CD4-positive, alpha-beta T cell treated with Interleukin-15 for 4 hours (primary cell): ENCODE measurements around the gene TRDMT1.
"Not testable (repeated sequence)": the region's sequence is repeated elsewhere in the genome, so short reads cannot be mapped to it uniquely, and the experiment has no call there.

Experiments used
- DNase-seq: peaks from one replicate; pipeline ENCODE4 v3.0.0-alpha.2; 2020; ENCODE audit warnings: low spot score

Gene TRDMT1

DNA sequence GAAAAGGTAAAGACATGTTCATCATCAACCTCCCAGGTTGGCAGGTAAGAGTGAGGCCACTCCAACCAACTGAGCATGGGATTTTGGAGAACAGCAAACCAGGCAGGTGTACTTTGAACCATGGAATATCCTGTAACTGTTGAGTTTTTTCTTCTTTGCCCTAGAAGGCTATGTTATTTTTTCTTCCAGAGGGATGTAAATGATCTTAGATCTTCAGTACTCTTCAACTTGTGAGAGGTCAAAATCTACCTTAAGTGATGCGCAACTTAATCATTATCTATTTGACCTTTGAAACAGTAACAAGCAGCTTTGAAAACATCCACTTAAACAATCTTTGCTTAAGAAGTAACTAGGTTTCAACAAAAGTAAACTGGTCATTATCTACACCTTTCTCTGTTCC is 71.7 kb downstream of the TRDMT1 start, which contains the start of gene CUBN:
TSS of gene CUBN (minus strand) at position 71 of the 400 bp plus-strand sequence. CDS start at position 25, 46 bp downstream.
- DNase-seq = no peak

DNA sequence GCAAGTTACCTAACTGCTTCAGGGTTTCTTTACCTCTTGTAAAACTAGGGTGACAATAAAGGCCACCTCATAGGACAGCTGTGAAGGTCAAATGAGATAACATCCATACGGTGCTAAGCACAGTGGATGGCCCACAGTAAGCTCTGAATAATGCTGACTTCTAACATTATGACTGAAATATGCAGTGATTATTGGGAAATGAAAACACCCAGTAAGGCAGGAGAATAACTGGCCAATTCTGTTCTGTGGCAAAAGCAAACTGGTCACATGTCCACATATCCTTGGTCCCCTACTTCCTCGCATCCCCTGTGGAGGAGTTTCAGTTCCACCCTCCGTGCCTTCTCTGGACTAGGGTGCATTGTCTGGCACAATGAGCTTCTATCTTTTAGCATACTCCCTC is 73.2 kb downstream of the TRDMT1 start:
- no peak for DNase-seq

DNA sequence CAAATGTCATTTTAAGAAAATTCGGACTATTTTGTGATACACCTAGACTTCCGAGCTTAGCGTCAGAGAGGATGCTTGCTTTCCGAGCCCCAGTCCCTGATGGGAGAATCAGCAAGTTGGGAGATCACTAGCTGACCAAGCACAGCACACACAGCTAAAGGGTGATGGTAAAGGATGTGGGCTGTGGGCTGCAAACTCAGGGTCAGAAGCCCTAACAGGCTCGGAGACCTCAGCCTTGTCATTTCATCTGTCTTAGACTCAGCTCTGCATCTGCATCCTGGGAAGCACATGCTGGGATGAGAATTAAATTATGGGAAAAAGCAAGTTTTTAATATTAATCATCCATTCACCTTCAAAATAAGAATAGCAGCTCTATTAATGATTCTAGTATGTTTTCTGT is 75.1 kb downstream of the TRDMT1 start:
- DNase-seq = no peak

DNA sequence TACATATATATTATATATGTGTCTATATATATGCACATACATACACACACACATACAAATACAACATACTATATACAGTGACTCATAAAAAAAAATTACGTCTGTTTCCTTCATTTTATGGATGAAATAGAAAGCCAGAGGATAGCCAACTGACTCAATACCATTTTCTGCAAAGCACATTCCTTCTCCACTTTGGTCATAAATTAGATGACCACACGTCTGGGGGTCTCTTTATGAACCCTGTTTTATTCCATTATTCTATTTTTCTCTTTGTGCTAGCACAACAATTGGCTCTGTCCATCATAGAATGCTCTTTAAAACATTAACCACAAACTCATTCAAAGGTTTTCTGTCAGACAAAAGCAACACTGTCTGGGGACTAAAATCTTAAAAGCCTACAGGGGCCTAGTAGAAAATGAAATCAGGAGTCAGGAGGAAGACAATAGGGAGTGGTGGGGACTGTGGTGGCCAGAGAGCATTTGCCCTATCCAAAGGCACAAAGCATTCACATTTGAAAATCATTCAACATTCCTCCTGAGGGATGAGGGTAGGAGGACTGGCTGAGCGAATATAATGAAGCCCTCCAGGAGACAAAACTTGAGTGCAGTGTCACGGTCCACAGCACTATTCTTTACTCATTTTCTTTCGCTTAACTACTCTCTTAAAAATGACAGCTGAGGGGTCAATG is 76.1 kb downstream of the TRDMT1 start:
- DNase-seq = no peak

DNA sequence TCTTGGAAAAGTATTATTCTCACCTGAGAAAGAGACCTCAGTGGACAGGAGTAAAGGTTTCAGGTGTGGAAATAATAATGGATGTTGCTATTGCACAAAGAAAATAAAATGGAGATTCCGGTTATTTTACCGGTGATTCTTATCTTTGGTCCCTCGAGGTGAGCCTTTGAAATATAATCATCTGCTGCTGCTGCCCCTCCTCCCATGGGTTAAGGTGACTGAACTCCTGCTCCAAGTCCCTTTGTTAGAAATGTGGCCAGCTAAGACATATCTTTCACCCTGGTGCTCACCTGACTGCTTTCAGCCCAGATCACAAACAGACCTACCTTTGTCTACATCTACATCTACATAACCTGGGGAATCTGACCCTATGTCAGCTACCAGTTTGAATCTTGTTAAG is 77.5 kb downstream of the TRDMT1 start:
- DNase-seq = no peak

DNA sequence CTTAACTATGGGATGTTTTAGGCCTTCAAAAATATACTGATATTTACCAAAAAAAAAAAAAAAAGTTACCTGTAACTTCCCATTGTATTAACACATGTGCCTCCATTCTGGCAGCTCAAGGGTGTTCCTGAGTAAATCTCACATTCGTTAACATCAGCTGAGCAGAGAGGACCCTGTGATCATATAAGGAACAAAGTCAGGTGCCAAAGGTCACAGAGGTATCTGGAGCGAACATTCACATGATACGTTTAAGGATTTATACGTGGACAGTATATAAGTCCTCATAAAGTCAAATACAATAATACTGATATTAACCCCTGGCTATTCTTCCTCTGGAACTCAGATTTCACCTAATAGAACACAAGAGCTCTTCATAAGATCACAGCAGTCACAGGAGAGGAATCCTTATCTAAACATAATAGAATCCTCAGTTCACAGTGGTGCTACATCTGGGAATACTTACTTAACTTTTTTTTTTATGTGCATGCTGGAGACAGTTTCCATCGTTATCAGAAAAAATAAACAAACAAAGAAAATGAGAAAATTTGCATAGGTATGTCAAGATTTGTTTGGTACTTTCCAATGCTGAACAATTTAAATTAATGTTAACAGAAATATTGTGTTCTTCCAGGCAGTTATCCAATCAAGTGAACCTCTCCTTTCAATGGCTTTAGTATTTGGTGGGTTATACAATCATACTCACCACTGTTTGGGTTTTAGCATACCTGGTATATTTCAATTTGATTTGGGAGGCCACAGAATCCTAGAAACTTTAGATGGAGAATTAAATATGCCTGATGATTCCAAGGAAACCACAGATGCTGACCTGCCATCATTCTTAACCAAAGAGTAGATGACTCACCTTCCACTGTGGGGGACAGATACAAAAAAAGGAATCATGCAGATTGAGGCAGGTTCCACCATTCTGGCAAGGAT is 78.5 kb downstream of the TRDMT1 start:
- no peak for DNase-seq

DNA sequence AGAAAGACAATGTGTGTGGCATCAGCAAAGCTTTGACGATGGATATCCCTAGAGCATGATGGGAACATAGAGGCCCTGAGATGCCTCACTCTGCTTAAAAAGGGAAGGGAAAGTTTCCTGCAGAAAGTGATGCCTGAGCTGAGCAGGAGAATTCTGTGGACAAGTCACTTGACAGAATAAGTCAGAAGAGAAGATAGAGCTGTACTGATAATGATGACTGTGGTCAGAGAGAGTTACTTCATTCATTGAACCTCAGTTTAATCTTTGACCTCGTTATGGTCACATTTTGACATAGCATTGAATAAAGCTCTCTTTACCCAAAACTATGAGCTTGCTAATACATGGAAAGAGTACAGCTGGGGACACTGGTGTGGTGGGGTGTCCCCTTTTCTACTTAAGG is 79.4 kb downstream of the TRDMT1 start:
- DNase-seq = no peak

DNA sequence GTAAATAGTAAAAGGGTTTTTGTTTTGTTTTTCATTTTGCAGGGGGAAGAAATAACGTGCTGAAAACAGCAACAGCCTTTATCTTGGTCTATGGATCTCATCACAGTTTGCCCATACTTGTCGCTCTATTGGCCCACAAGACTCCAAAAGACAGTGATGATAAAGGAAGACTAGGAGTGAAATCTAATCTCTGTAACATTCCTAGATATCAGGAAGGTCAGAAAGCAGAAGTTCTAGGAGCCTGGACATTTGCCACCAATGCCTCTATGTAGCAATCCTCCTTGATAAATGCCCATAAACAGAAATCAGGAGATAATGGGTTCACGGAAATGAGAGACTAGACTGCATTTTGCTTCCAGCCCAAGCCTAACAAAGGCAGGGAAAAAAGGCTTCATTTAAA is 80.8 kb downstream of the TRDMT1 start:
- DNase-seq = no peak

DNA sequence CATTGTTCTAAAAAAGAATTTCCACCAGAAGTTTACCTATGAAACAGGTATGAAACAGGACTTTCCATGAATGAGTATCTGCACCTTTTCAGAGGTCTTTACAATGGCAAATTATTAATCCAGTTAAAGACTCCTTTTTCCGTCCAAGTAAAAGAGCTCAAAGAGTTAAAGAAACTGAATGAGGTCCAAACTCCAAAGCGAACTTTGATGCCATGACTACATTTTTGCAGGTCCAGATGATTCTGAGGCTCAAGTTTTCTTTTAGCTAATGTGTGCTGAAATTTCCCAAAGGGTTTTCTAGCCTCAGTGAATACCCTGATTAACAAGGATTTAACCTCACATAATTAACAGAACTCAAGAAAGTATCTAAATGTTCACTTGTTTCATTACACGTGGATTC is 81.6 kb downstream of the TRDMT1 start:
- no peak for DNase-seq

DNA sequence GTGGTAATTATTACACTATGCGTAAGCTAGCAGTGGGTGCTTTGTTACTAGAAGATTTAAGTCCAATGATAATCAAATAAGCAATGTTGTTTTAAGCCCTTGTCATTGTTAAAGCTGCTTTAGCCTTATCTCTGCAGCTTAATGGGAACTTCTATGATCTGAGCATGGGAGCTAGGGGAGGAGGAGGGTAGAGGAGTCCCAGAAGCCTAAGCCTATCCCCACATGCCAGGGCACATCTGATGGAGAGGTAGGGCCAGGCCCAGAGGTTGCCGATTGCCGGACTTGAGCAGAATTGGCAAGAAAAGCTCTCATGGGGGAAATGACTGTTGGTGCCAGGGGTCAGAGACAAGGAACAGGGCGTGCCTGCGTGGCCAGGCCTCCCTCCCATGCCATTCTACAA is 85.3 kb downstream of the TRDMT1 start:
- DNase-seq = no peak

DNA sequence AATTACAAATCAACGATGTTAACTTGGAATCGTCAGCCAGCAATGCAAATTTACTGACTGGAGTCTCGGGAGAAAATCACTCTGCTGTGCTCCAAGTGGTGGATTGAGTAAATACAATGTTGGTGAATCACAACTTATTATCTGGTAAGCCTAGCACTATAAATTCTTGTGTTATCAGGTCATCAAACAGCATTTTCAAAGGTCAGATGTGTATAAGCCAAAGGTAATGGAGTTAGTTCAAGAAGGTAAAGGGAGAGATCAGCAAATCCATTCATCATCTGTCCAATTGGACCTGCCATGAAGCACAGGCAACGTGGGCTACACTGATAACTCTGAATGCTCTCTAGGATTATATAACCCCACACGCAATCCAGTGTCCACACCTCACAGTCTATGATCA is 85.8 kb downstream of the TRDMT1 start:
- no peak for DNase-seq

DNA sequence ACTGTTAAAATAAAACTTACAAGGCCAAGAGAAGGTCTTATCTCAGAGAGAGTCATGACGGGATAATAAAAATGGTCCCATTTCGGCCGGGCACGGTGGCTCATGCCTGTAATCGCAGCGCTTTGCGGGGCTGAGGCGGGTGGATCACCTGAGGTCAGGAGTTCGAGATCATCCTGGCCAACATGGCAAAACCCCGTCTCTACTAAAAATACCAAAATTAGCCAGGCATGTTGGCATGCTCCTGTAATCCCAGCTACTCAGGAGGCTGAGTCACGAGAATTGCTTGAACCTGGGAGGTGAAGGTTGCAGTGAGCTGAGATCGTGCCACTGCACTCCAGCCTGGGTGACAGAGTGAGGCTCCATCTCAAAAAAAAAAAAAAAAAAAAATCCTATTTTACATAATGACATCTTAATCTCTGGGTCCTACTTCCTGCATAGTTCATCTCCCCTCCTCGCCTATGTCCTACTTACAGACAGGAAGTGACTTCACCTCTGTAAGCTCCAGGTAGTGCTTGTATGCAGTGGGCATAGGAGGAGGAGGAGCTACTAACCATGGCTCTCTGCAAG is 86.5 kb downstream of the TRDMT1 start:
- DNase-seq = not testable (repeated sequence)

DNA sequence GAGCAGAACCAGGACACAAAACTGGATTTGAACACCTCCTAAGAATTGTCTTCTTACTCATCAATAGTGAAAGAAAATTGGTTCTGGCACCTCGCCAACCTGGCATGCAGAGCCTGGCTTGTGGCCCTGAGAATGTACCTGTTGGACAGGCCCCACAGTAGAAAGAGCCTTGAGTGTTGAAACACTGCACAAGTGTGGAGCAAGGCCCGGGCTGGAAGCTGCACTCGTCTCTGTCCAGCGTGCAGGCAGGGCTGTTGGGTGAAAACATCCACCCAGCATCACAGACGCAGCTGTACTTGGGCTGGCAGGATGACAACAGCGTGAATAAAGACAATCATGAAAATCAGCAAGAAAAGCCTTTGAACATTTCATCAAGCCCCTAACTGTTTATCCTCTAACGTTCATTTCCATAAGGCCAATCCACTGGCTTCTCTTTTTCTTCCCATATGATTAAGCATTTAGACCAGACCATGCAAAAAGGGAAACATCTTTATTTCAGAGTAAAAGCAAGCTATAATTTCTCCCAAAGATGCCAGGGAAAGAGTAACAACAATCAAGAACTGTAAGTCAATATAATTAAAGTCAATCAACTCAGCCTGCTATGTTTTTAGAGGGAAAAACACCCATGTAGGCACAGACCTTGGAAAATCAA is 87.5 kb downstream of the TRDMT1 start:
- DNase-seq = no peak

DNA sequence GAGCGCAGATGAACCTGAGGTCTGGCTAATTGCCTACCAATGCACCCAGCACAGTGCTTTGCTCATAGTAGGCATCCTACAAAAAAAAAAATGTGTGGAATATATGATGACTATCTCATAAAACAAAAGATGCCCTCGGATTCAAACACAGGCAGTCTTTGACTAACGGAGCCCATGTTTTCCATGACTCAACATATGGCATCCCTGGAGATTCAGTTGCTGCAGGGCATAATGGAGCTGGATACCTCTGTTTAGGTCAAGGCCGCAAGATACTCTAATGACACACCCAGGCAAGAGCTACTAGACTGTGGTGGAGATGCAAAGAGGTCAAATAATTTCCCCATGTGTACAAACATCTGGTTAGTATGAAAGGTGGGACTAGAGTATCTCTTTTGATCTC is 88.1 kb downstream of the TRDMT1 start:
- no peak for DNase-seq

DNA sequence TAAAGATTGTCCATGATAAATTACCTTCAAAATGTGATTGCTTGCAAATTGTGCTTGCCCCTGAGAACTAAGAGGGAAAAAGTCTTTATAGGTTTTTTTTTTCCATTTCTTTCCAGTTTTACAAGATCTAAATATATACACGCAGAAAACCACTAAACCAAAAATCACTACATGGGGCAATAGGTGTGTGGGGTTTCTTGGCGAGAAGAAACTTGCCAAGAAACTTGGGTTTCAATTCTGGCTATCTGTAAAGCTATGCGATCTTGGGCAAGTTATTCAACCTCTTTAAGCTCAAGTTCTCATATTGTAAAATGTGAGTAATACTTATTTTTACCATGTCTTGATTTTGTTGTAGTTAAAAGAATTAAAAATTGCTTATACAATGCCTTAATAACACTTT is 88.9 kb downstream of the TRDMT1 start:
- DNase-seq = no peak

DNA sequence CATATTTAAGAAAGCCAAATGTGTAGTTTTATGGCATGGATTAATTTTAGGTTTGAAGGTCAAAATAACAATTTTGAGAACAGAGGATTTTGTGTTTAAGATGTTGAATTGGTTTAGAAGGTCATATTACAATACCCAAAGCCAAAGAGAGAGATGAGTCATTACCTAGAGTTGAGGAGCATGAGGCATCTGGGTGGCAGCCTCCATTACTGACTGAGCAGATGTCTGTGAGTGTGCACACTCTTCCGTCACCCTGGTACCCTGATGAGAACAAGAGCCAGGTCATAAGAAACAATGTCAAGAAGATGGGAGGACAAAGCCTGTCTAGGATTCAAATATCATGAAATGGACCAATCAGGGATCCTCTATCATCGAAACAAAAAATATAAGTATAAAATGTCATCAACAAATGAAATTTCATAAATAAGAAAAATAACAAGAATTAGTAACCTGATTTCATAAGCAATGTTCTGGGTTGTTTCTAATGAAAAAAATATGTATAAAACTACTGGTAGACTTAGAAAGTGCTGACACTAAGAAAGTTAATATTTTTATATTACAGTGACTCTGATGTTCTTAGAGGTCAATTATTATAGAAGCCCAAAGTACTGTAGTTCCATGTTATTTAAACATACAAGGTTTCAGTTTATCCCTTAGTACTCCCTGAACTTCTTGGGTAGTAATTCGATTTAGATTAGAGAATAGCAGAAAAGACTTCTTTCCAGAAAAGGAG is 91.8 kb downstream of the TRDMT1 start:
- DNase-seq = peak; percentile 13

DNA sequence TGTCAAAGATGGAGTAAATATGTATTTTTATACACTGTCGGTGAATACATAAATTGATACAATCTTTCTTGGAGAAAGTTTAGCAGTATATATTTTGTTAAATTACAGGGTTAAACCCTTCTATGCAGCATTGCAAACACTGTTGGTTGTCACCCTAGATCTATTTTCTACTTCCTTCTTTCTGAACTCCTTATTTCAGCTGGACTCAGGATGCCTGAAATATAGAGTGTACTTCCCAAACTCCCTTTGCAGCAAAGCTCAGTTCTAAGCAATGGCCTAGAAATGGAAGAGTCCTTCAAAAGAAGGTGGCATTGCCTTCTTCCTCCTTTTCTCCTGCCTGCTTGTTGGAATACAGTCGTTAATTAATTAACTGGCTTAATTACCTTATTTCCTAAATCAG is 92.4 kb downstream of the TRDMT1 start:
- DNase-seq = no peak

DNA sequence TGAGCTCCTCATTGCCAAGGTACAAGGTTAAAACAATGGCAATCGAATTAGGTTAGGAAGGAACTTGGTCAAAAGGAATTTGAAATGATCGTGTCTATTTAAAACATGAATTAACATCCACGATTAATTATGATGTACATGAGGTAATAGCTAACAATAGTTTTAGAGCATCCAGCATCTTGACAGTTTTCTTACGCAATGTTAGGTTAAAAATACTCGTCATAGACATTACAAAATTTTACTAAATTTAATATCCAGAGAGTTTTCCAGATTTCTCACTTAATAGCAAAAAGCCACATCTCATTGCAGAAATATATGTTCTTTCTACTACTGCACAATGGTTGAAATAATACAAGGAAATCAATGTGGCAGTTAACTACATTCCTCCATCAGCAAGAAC is 94.5 kb downstream of the TRDMT1 start:
- no peak for DNase-seq

DNA sequence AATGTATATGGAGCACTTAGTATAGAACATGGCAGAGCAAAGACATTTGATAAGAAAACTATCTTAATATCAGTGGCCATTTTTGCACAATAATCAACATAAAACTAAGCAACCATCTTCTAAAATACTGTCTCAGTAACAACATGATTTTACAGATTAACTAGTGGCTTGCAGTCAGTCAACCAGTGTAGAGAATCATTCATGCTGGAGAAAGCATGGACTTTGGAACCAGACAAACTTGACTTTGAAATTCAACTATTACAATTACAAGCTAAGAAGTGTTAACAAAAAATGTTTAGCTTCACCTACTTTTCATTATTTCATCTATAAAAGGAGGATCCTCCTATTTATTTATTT is 99.6 kb downstream of the TRDMT1 start:
- DNase-seq = no peak

DNA sequence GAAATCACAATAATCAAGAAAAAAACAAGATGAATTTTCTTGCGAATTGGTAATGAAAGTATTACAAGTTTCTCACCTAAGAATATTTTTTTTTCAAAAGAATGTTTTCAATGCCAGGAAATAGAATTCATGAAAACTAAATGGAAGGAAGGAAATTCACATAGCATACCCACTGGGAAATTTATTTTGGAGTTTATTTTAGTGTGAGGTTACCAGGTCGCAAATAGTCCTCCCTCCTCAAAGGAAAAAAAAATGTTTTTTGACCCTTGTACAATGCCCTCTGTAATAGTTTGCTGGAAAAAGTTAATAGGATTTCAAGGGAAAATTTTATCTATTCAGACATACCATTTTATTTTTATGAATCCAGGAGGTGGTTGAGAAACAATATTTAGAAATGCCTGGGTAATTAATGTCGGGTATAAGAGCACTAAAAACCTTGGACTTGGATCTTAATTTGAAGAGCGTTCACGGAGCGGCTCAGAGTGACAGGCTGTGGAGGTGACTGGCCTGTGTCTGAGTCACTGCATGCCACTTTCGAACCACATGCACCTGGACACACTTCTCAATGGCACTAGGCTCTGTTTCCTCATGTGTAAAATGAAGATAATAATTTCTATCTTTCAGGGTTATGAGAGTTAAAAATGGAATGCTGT is 100.1 kb downstream of the TRDMT1 start:
- DNase-seq = no peak

DNA sequence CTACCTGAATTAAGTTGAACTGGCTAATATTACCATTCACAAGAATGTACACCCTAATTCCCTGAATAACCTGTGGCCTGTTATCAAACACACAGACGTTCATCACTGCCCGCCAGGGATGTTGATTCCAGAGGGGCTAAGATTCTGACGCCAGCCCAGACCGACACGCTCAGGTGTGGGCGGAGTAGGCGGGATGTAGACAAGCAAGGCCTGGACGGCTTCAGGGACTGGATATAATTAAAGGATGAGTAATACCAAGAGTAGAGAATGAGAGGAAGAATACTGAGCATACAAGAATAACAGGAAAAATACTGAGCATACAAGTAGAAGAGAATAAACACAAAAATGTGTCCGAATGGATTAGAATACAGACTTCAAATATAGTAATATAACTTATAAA is 100.9 kb downstream of the TRDMT1 start:
- no peak for DNase-seq
